ENCODE measurements around the gene EEF2K.

- no peak for TF ChIP-seq POLR2A (IDR thresholded peaks at IDR 0.05)
- TF ChIP-seq CTCF (IDR thresholded peaks at IDR 0.05), result no peak
Observed at GRCh38 chr16:22326369-22326652, 120.2 kb downstream of the EEF2K start.

All from thyroid gland (tissue), 4 donors.